ENCODE data around the gene FXYD6.

DNA sequence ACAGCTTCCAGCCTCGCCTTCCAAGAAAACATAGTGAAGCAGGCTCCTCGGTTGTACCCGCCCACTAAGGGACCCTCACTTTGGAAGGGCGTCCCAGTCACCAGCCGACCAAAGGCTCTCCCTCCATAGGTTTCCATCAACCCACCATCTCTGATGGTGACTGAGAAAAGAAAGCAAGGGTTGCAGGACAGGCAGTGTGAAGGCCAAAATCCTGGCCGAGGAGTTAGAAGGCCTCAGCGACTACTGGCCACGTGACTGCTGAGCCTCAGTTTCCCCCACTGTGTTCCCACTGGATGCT lies 2.7 kb downstream of the FXYD6 start:
- TF ChIP-seq, protein P1, sequence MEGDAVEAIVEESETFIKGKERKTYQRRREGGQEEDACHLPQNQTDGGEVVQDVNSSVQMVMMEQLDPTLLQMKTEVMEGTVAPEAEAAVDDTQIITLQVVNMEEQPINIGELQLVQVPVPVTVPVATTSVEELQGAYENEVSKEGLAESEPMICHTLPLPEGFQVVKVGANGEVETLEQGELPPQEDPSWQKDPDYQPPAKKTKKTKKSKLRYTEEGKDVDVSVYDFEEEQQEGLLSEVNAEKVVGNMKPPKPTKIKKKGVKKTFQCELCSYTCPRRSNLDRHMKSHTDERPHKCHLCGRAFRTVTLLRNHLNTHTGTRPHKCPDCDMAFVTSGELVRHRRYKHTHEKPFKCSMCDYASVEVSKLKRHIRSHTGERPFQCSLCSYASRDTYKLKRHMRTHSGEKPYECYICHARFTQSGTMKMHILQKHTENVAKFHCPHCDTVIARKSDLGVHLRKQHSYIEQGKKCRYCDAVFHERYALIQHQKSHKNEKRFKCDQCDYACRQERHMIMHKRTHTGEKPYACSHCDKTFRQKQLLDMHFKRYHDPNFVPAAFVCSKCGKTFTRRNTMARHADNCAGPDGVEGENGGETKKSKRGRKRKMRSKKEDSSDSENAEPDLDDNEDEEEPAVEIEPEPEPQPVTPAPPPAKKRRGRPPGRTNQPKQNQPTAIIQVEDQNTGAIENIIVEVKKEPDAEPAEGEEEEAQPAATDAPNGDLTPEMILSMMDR (IDR thresholded peaks at IDR 0.05) = no peak
- no peak for TF ChIP-seq EZH2phosphoT487 (IDR thresholded peaks at IDR 0.05)
- TF ChIP-seq EZH2 (IDR thresholded peaks at IDR 0.05) = no peak

All from neural progenitor cell (in vitro differentiated cells).